ENCODE data around the gene P4HB. TPM values are rescaled to one million over a fixed set of nuclear protein-coding genes. Genes with fewer than 3 reads are reported as not detected.

Gene P4HB
- total RNA-seq, 1 experiment from 2014 or later: 1,949 TPM

DNA sequence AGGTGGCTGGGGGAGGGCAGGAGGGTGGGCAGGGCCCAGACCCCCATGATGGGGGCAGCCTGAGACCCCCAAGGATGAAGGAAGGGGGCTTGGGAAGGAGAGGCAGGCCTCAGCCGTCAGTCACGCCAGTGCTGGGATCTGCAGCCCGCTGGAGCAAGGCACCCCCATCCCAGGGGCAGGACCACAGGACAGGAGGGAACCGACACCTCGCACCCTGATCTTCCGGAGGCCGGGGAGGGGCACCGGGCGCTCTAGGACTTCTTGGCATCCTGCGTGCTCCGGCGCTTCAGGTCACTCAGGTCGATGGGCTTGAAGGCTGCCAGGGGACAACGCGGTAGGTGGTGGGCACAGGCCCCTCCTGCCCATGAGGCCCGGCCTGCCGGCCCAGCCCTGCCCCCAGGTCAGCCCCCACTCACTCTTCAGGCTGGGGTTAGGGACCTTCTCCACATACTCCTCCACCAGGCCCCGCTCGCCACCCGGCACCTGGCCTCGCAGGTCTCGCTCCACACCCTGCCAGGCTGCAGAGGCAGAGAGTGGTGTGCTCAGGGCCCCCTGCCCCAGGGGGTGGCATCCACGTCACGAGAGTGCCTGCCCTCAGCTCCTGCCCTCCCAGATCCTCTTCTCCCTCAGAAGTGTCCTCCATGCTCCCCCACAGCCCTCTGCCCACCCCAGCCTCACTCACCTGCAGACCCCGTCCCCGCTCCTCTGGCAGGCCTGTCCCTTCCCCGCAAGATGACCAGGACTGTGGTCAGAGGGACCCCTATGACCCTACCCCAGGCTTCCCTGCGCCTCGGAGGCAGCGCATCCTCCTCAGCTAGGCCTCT is 37.1 kb downstream of the P4HB start:
- no peak for DNase-seq (ENCODE audit: low read depth, low spot score)
- in situ Hi-C loops (cut with HindIII; ENCODE audit: low pct_unique_long_range_greater_than_20kb, low sequenced_read_pairs): no loop called here

DNA sequence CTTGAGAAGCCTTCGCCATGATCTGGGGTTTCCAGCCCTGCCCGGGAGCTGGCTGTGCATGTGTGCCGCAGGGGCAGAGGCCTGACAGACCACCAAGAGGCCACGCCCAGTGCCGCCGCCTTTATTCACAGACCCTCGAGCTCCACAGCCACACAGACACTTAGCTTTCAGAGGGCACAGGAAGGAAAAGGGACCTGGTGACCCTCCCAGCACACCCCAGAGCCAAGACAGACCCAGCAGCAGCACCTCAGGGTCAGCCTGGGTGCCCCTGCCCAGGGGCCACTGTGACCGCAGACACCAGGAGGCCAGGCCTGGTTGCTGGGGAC is 38.1 kb downstream of the P4HB start:
- in situ Hi-C loops (cut with HindIII; ENCODE audit: low pct_unique_long_range_greater_than_20kb, low sequenced_read_pairs): no loop called here
- no peak for DNase-seq (ENCODE audit: low read depth, low spot score)

DNA sequence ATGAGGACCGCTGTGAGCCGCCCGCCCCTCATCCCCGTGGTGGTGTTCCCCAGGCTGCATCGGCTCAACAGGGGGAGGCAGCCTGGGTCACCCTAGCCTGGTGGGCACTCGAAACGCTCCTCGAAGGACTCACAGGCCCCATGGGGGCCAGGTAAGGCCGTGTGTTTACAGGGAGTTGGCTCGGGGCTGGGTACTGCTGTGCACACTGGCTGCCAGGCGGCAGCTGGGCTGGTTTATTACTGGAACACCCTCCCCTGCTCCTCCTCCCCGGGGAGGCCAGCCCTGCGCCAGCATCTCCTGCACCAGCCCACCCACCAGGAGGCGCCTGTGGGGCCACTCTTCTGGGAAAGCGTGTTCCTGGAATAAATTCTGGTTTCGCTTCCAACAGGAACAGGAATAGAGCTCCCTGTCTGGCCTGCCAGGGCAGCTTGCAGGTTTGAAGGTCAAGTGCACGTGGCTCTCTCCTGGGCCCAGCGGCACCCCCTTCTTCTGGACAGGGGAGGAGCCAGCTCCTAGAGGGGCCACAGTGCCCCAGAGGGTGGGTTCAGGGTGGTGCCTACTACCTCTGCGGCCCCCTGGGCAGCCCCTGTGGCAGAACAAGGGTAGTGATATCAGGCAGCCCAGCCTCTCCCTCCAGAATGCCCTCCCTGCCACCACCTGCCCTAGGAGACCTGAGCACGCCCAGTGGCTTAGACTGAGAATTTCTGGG is 38.6 kb downstream of the P4HB start:
- in situ Hi-C loops (cut with HindIII; ENCODE audit: low pct_unique_long_range_greater_than_20kb, low sequenced_read_pairs): no loop called here
- peak; percentile 95 for DNase-seq (ENCODE audit: low read depth, low spot score)

DNA sequence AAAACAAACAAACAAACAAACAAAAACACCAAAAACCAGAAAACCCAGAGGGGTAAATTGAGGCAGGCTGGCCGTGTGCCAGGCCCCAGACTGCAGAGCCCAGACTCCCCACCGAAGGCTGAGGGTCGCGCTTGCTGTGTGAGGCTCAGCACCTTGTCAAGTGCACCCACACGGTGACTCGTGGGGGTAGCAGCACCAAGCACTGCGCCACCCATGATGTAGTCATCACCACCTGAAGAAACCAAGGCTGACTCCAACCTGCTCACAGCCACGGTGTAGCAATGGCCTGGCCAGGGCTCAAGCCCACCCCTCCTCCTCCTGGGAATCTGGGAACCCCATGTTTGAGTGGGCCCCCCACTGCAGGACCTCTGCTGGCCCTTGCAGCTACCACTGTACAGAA is 39.2 kb downstream of the P4HB start:
- DNase-seq (ENCODE audit: low read depth, low spot score): no peak
- in situ Hi-C loops (cut with HindIII; ENCODE audit: low pct_unique_long_range_greater_than_20kb, low sequenced_read_pairs): no loop called here

DNA sequence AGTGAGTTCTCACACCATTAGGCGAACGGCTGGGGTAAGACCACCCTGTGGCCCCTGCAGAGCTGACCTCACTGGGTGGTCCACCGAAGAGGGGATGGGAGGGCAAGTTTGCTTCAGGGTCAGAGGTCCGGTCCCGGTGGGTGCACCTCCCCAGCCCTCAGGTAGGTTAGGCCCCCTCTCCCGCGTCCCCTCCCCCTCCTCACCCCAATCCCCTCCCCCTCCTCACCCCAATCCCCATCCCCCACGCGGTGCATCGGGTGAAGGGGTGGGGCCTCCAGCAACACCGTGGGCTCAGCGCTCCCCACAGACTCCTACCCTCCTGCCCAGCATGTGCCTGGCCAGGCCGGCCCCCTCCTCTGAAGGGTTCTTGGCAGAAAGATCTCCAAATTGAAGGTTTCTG is 40.6 kb downstream of the P4HB start:
- DNase-seq (ENCODE audit: low read depth, low spot score): no peak
- in situ Hi-C loops (cut with HindIII; ENCODE audit: low pct_unique_long_range_greater_than_20kb, low sequenced_read_pairs): no loop called here

DNA sequence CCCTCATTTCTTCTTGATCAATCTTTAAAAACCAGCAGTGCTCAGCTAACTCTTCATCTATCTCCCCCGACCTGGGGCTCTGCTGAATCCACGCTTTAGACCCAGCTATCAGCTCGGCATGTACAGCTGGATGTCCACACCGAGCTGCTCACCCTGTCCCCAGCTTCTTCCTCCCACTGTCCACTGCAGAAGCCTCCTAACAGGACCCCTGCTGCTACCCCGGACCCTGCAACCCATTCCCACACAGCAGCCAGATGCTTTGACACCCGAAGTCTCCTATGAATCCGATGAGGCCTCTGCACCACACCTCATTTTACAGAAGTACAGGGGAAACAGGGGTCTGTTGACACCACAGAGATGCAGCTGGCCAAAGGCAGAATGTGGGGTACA is 42.6 kb downstream of the P4HB start:
- no peak for DNase-seq (ENCODE audit: low read depth, low spot score)

DNA sequence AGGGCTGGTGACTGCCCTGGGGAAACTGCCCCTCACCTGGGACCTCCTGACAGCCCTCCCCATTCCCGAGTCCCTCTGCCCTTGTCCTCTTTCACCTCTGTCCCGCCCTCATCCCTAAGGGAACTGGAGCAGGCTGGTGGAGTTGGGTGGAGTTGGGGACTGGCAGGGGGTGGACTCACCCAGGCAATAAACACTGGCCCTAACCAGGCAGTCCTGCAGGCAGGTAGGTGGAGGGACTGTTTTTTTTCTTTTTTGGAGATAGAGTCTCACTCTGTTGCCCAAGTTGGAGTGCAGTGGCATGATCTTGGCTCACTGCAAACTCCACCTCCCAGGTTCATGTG is 44.7 kb downstream of the P4HB start:
- DNase-seq (ENCODE audit: low read depth, low spot score): no peak
- in situ Hi-C loops (cut with HindIII; ENCODE audit: low pct_unique_long_range_greater_than_20kb, low sequenced_read_pairs): no loop called here

More for the DNA sequence above, 42.6 kb downstream of the P4HB start:
- in situ Hi-C loops (cut with HindIII; ENCODE audit: low pct_unique_long_range_greater_than_20kb, low sequenced_read_pairs): no loop called here

DNA sequence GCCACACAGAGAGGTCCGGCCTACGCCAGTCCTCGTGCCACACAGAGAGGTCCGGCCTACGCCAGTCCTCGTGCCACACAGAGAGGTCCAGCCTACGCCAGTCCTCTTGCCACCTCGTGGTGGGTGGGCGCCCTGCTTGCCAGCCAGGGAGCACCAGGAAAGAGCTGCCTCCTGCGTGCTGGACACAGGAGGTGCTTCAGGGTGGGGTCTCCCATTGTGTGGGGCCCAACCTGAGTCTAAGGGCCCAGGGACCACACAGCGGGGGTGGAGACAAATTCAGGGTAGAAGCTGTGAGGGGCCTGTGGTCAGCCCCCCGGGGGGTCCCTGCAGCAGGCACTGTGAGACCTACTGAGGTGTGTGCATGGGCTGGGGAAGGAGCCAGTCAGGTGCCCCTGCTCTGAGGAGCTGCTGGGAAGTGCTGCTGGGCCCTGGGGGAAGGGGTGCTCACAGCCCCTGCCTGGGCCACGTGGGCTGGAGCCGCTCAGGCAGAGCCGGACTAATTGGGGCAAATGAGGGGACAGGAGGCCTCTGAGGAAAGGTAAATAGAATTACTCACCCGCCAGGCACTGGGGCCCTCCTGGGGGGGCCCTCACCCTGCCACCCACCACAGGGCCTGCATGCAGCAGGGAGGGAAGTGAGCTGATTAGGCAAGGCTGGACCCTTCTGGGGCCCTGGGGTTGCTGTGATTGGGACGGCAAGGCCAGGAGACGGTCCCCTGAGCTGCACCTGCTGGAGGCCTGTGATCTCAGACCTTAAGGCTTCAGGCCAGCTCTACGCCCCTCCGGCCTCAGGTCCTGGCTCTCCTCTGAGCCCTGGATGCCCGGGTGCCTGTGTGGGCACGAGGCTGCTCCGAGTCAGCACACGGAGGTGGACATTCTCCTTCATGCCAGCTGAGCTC is 45.3 kb downstream of the P4HB start:
- in situ Hi-C loops (cut with HindIII; ENCODE audit: low pct_unique_long_range_greater_than_20kb, low sequenced_read_pairs): no loop called here
- no peak for DNase-seq (ENCODE audit: low read depth, low spot score)

DNA sequence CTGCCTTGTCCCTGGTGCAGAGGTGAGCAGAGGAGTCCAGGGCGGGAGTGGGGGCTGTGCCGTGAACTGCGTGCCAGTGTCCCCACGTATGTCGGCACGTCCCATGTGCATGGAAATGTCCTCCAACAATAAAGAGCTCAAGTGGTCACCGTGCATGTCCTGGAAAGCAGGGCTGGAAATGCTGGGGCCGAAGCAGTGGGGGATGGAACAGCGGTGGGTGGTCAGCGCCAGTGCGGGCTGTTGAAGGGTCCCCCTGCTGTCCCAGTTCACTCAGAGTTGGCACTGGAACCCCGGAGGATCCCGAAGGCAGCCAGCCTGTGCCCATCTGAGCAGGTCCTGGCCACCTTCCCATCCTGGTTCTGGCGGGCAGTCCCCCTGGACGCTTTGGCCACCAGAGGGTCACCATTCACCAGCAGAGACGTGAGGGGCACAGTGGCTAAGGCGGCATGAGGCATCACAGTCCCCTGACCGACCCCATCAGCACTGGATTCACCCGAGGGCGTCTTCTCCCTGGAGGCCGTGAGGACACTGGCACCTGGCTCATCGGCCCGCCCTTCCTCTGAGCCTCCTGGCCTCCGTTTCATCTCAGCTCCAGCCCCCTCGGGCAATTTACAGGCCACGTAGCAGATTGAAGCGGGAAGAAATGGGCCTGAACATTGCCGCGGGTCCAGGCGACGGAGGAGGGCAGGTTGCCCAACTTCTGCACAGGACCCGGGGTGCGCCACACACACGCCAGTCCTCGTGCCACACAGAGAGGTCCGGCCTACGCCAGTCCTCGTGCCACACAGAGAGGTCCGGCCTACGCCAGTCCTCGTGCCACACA is 46.3 kb downstream of the P4HB start:
- no peak for DNase-seq (ENCODE audit: low read depth, low spot score)
- in situ Hi-C loops (cut with HindIII; ENCODE audit: low pct_unique_long_range_greater_than_20kb, low sequenced_read_pairs): no loop called here

DNA sequence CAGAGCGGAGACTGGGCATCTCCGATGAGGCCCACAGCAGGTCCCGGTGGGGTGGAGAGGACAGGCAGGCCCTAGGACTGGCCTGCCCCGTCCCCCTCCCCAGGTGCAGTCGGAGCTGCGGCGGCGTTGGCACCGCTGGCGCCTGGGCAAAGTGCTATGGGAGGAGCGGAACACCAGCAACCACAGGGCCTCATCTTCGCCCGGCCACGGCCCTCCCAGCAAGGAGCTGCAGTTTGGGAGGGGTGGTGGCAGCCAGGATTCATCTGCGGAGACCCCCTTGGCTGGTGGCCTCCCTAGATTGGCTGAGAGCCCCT is 47.0 kb downstream of the P4HB start:
- in situ Hi-C loops (cut with HindIII; ENCODE audit: low pct_unique_long_range_greater_than_20kb, low sequenced_read_pairs): no loop called here
- no peak for DNase-seq (ENCODE audit: low read depth, low spot score)

DNA sequence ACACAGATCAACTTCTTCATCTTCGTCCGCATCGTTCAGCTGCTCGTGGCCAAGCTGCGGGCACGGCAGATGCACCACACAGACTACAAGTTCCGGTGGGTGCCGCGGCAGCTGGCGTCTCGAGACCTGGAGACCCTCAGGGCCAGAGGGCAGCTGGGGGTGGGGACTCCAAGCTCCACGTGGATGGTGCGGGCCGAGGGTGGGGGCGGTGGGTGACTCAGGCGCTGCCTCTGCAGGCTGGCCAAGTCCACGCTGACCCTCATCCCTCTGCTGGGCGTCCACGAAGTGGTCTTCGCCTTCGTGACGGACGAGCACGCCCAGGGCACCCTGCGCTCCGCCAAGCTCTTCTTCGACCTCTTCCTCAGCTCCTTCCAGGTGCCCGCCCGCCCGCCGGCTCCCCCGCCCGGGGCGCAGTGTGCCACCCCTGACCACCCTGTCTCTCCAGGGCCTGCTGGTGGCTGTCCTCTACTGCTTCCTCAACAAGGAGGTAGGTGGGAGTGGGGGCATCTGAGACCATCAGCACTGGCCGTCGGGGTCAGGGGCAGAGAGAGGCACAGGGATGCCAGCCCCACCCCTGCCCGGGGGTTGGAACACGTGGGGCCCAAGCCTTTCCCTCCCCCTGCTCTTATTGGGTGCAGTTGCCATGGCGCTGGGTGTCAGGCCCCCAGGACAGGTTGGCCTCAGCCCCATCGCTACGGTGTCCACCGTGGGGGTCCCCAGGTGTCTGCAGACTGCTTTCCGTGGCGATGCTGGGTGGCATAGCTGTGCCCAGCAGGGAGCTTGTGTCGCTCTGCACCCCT is 47.6 kb downstream of the P4HB start:
- no peak for DNase-seq (ENCODE audit: low read depth, low spot score)
- in situ Hi-C loops (cut with HindIII; ENCODE audit: low pct_unique_long_range_greater_than_20kb, low sequenced_read_pairs): no loop called here

DNA sequence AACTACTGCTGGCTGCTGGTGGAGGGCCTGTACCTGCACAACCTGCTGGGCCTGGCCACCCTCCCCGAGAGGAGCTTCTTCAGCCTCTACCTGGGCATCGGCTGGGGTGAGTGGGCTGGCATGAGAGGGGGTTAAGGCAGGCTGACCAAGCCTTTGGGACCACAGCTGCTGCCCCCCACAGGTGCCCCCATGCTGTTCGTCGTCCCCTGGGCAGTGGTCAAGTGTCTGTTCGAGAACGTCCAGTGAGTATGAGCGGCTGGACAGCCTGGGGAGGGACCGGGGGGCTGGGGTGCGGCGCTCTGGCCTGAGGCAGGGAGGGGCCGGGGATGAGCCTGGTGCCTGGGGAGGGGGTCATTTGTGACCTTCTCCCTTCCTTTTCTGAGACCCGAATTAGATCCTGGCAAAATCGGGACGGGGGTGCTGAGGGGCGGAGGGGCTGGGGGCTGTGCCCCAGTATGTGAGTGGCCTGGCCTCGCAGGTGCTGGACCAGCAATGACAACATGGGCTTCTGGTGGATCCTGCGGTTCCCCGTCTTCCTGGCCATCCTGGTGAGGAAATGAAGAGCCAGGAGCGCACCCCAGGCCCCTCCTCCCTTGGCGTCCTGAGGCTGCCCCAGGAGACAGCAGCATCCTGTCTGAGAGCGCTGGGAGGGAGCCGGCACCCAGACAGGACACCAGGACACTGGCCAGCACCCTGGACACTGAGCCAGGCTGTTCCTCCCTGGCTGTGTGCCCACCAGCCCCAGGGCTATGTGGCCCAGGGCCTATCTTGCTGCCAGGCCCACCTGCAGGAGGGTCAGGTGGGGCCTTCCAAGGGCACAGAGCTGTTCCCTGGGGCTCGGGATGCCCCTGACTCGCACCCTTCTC is 48.4 kb downstream of the P4HB start:
- DNase-seq (ENCODE audit: low read depth, low spot score): no peak
- in situ Hi-C loops (cut with HindIII; ENCODE audit: low pct_unique_long_range_greater_than_20kb, low sequenced_read_pairs): no loop called here

DNA sequence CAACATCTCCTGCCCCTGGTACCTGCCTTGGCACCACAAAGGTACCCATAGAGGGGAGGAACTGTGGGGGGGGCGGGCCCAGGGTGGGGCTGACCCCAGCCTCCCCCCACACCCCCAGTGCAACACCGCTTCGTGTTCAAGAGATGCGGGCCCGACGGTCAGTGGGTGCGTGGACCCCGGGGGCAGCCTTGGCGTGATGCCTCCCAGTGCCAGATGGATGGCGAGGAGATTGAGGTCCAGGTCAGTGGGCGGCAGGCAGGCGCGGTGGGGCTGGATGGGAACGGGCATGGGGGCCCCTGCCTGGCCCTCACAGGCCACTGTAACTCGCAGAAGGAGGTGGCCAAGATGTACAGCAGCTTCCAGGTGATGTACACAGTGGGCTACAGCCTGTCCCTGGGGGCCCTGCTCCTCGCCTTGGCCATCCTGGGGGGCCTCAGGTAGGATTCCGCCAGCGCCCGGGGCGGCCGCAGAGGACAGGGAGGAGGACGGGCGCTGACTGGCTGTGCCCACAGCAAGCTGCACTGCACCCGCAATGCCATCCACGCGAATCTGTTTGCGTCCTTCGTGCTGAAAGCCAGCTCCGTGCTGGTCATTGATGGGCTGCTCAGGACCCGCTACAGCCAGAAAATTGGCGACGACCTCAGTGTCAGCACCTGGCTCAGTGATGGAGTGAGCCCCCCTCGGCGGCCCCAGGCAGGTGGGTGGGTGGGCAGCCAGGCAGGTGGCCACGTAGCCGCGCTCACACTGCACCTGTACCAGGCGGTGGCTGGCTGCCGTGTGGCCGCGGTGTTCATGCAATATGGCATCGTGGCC is 49.2 kb downstream of the P4HB start:
- no peak for DNase-seq (ENCODE audit: low read depth, low spot score)
- in situ Hi-C loops (cut with HindIII; ENCODE audit: low pct_unique_long_range_greater_than_20kb, low sequenced_read_pairs): no loop called here

DNA sequence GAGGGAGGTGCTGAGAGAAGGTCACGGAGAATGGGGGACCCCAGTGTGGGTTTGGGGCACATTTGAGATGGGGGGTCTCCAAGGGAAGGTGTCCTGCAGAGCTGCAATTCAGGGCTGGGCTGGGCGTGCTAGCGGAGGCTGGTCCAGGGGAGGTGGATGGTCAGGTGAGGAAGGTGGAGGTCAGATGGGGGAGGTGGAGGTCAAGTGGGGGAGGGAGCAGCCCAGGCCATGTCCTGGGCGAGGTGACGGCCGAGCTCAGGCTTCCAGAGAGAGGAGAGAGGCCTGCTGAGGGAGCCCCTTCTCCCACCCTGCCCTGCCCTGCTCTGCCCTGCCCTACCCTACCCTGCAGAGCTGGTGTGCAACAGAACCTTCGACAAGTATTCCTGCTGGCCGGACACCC is 49.9 kb downstream of the P4HB start:
- in situ Hi-C loops (cut with HindIII; ENCODE audit: low pct_unique_long_range_greater_than_20kb, low sequenced_read_pairs): no loop called here
- no peak for DNase-seq (ENCODE audit: low read depth, low spot score)

DNA sequence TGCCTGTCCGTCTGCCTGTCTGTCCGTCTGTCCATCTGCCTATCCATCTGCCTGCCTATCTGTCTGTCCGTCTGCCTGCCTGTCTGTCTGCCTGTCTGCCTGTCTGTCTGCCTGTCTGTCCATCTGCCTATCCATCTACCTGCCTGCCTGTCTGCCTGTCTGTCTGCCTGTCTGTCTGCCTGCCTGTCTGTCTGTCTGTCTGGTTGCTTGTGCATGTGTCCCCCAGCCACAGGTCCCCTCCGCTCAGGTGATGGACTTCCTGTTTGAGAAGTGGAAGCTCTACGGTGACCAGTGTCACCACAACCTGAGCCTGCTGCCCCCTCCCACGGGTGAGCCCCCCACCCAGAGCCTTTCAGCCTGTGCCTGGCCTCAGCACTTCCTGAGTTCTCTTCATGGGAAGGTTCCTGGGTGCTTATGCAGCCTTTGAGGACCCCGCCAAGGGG is 50.8 kb downstream of the P4HB start:
- no peak for DNase-seq (ENCODE audit: low read depth, low spot score)
- in situ Hi-C loops (cut with HindIII; ENCODE audit: low pct_unique_long_range_greater_than_20kb, low sequenced_read_pairs): no loop called here
